B cell (primary cell): ENCODE measurements around the gene PTGES. TPM values are rescaled to one million over a fixed set of nuclear protein-coding genes. Genes with fewer than 3 reads are reported as not detected.

Experiments used
- ATAC-seq: fragments of 200-7000 bp; cut with Tn5 transposase; one replicate; pipeline ENCODE4 v1.10.0; 2021; ENCODE audit warnings: low read depth, mild to moderate bottlenecking, moderate number of reproducible peaks, moderate library complexity
- CTCF ChIA-PET: fragments of 350-600 bp; sonication (Branson Sonifier 250); formaldehyde crosslinking; loops from one replicate; lab custom pipeline; 2021; ENCODE audit warnings: antibody characterized with exemption, inconsistent platforms; lab: Charles Lee
- POLR2A ChIA-PET: fragments of 350-600 bp; sonication (Branson Sonifier 250); formaldehyde crosslinking; loops from one replicate; lab custom pipeline; 2021; ENCODE audit warnings: antibody characterized with exemption; lab: Charles Lee
- DNase-seq: peaks from one replicate; pipeline ENCODE4 v3.0.0; 2013
- H2AFZ ChIP-seq: 2 replicates; pipeline ENCODE4 v1.6.1; 2012; ENCODE audit warnings: mild to moderate bottlenecking, low read depth, low read length; ENCODE audit not compliant: insufficient read depth, poor library complexity, severe bottlenecking
- H3K27ac ChIP-seq, 2 donors: 1 replicate in 1 of 2; 2 replicates in 1 of 2; pipeline ENCODE4 v1.5.1; 2012 to 2013; ENCODE audit warnings: low read length in 2 of 2, mild to moderate bottlenecking in 2 of 2, moderate library complexity in 1 of 2
- H3K27me3 ChIP-seq, 4 experiments: fragments of 200-600 bp in 1 of 4; sonication (generic) in 1 of 4; replicated peaks in 1 of 4; 1 replicate in 2 of 4; 2 replicates in 2 of 4; pipeline versions ENCODE4 v1.6.1 to v1.7.0; 2013 to 2016; ENCODE audit warnings: low read length in 3 of 4, mild to moderate bottlenecking in 2 of 4, mixed read lengths in 1 of 4, moderate library complexity in 1 of 4; ENCODE audit not compliant: insufficient read depth in 4 of 4, control insufficient read depth in 3 of 4; ENCODE audit errors: control extremely low read depth in 1 of 4
- H3K36me3 ChIP-seq, 2 experiments: replicated peaks in 1 of 2; 1 replicate in 1 of 2; 2 replicates in 1 of 2; pipeline versions ENCODE4 v1.6.1 to v1.7.1; 2013; ENCODE audit warnings: low read length in 1 of 2; ENCODE audit not compliant: insufficient read depth in 2 of 2, control insufficient read depth in 1 of 2; ENCODE audit errors: control extremely low read depth in 1 of 2, extremely low read depth in 1 of 2
- H3K4me1 ChIP-seq, 2 donors: fragments of 200-600 bp in 1 of 2; sonication (generic) in 1 of 2; 1 replicate in 1 of 2; 2 replicates in 1 of 2; pipeline versions ENCODE4 v1.5.1 to v1.6.1; 2013 to 2017; ENCODE audit warnings: low read length in 2 of 2; ENCODE audit not compliant: control insufficient read depth in 2 of 2, insufficient read depth in 2 of 2
- H3K4me2 ChIP-seq: replicated peaks from 2 replicates; pipeline ENCODE3; 2012; ENCODE audit warnings: mild to moderate bottlenecking, low read depth, low read length; ENCODE audit not compliant: poor library complexity, severe bottlenecking
- H3K4me3 ChIP-seq, 5 experiments: fragments of 200-600 bp in 1 of 5; sonication (generic) in 1 of 5; 1 replicate in 3 of 5; 2 replicates in 2 of 5; pipeline versions ENCODE4 v1.5.1 to v1.7.0; 2011 to 2016; ENCODE audit warnings: low read length in 4 of 5, mild to moderate bottlenecking in 4 of 5, low read depth in 2 of 5, control low read depth in 1 of 5, moderate library complexity in 1 of 5; ENCODE audit not compliant: insufficient read depth in 1 of 5; ENCODE audit errors: control extremely low read depth in 1 of 5, extremely low read depth in 1 of 5
- H3K79me2 ChIP-seq: fragments of 200-600 bp; sonication (generic); one replicate; pipeline ENCODE4 v1.6.0; 2016; ENCODE audit warnings: low read length; ENCODE audit not compliant: control insufficient read depth, insufficient read depth
- H3K9ac ChIP-seq: fragments of 200-600 bp; sonication (generic); 2 replicates; pipeline ENCODE4 v1.6.1; 2017; ENCODE audit warnings: mild to moderate bottlenecking, low read length, moderate library complexity
- H3K9me3 ChIP-seq, 3 donors: one replicate each; pipeline versions ENCODE4 v1.6.1 to v1.7.1; 2013; ENCODE audit warnings: low read length in 2 of 3; ENCODE audit not compliant: control insufficient read depth in 2 of 3, insufficient read depth in 1 of 3; ENCODE audit errors: control extremely low read depth in 1 of 3
- H4K20me1 ChIP-seq: 2 replicates; pipeline ENCODE4 v1.6.0; 2012; ENCODE audit warnings: mild to moderate bottlenecking, low read length; ENCODE audit not compliant: insufficient read depth, control insufficient read depth, poor library complexity, severe bottlenecking
- H3K27ac Mint-ChIP-seq: one replicate; pipeline ENCODE4 v1.8.0; 2021; ENCODE audit warnings: mixed read lengths
- H3K27me3 Mint-ChIP-seq: one replicate; pipeline ENCODE4 v1.8.0; 2021; ENCODE audit warnings: mixed read lengths
- H3K4me1 Mint-ChIP-seq: one replicate; pipeline ENCODE4 v1.8.0; 2021; ENCODE audit warnings: mixed read lengths
- H3K4me3 Mint-ChIP-seq: one replicate; pipeline ENCODE4 v1.8.0; 2021; ENCODE audit warnings: mixed read lengths
- H3K9me3 Mint-ChIP-seq: one replicate; pipeline ENCODE4 v1.8.0; 2022; ENCODE audit warnings: mixed read lengths; ENCODE audit not compliant: insufficient read depth
- EZH2 ChIP-seq: IDR thresholded peaks from 2 replicates; pipeline ENCODE4 v1.6.1; 2012; ENCODE audit warnings: borderline replicate concordance, low read depth, mild to moderate bottlenecking, moderate library complexity, low read length; ENCODE audit not compliant: insufficient read depth, poor library complexity, severe bottlenecking
- WGBS: methylation state at CpG from one replicate; pipeline ENCODE4 v1.1.5; 2013; ENCODE audit warnings: missing lambda C conversion rate; ENCODE audit not compliant: insufficient coverage; 5-methylcytosine and 5-hydroxymethylcytosine counted together
- intact Hi-C: fragments of 100-400 bp; cut with micrococcal nuclease; formaldehyde crosslinking; loops from one replicate; pipeline ENCODE4 v1.10.0; 2022
- polyA plus RNA-seq: library from polyadenylated mRNA; depleted of rRNA; stranded (reverse); fragments of >200 nt; gene quantifications from 2 replicates; pipeline ENCODE4 v1.2.3, GENCODE V29; 2012
- total RNA-seq, 2 donors: library from RNA; stranded (reverse); fragments of 120-200 nt in 1 of 2; gene quantifications; 1 replicate in 1 of 2; 2 replicates in 1 of 2; pipeline versions ENCODE4 v1.2.3 to v1.2.4, GENCODE V29; 2013 to 2022
- TF ChIP-seq, protein P1 (sequence below): fragments of 200-600 bp; IDR thresholded peaks from one replicate; pipeline ENCODE4 v1.8.0; 2022; ENCODE audit warnings: antibody characterized with exemption, mild to moderate bottlenecking

PTGES gene
- total and polyA plus RNA-seq, 2 donors (not counting 1 experiment from before 2014, with no cell fraction given) = not detected

- H3K4me3 ChIP-seq = no peak overlapping the region
- no peak overlapping the region for H3K9ac ChIP-seq
These were observed 42.7 kb downstream of the PTGES start for GRCh38 chr9:129710169-129710453.

DNA sequence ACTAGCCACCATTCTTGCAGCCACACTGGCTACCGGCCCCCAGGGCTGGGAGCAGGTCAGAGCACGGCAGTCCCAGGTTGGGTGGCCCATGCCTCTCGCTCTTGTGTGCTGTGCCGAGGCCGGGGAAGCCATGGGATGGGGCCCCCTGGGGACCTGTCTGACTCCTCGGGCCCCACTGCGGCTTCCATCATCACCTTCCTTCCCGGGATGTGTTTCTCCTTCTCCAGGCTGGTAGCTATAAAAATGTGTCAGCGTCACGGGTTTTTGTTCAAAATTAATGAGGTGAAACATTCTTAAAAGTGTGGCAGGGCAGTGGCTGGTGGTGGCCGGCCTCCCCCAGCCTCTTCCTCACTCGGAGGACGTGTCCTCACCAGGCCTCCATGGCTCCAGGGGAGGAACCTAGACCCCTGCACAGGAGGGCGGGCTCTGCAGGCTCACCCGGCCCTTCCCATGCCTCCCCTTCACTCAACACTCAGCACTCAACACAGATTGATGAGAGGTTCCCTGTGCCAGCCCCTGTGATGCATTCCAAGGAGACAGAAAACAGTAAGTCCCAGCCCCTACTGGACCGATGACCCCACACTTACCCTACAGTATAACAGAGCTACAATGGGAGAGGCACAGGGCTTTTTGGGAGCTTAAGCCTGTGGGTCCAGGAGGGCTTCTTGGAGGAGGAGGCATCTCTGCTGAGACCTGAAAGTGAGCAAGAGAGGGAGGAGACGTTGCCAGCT, 43.2 kb downstream of the PTGES start:
- Histone ChIP-seq H3K9me3 (no peaks in the 10 kb centered on the region), H2AFZ (no peak overlapping the region), H3K4me3 (no peak overlapping the region), H3K9ac (no peak overlapping the region), H3K27me3 (peaks cover 0 to 26% (median 4%) of the 10 kb centered on the region in 4 experiments), H3K4me1 (peaks cover 13 to 18% of the 10 kb centered on the region in 2 donors), H3K36me3 (no peaks in the 10 kb centered on the region), H3K4me2 (no peak overlapping the region), H3K79me2 (no peaks in the 10 kb centered on the region), H4K20me1 (no peaks in the 10 kb centered on the region), H3K27ac (no peak overlapping the region)
- Mint-ChIP-seq H3K4me3 (no peak overlapping the region), H3K4me1 (peaks cover 7% of the 10 kb centered on the region), H3K9me3 (no peaks in the 10 kb centered on the region), H3K27ac (no peak overlapping the region), H3K27me3 (peaks cover 25% of the 10 kb centered on the region)
- DNase-seq = no peak
- intact Hi-C loops = no loop called here
- CTCF ChIA-PET = interaction anchor here (1.0 kb wide), 1 partner anchor 18 kb away, joined by 3 read pairs; no protein-coding TSS in a partner anchor
- POLR2A ChIA-PET = no interaction called here
- WGBS = 88% methylated on average over 13 of the region's 17 CpGs
- no peak for TF ChIP-seq EZH2
- TF ChIP-seq, protein P1, sequence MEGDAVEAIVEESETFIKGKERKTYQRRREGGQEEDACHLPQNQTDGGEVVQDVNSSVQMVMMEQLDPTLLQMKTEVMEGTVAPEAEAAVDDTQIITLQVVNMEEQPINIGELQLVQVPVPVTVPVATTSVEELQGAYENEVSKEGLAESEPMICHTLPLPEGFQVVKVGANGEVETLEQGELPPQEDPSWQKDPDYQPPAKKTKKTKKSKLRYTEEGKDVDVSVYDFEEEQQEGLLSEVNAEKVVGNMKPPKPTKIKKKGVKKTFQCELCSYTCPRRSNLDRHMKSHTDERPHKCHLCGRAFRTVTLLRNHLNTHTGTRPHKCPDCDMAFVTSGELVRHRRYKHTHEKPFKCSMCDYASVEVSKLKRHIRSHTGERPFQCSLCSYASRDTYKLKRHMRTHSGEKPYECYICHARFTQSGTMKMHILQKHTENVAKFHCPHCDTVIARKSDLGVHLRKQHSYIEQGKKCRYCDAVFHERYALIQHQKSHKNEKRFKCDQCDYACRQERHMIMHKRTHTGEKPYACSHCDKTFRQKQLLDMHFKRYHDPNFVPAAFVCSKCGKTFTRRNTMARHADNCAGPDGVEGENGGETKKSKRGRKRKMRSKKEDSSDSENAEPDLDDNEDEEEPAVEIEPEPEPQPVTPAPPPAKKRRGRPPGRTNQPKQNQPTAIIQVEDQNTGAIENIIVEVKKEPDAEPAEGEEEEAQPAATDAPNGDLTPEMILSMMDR = no peak
- ATAC-seq = no peak

More at GRCh38 chr9:129710169-129710453, 42.7 kb downstream of the PTGES start:
- Histone ChIP-seq H3K4me1 (peaks cover 13 to 18% of the 10 kb centered on the region in 2 donors), H3K27me3 (peaks cover 0 to 29% (median 4%) of the 10 kb centered on the region in 4 experiments), H3K9me3 (no peaks in the 10 kb centered on the region), H3K4me2 (no peak overlapping the region), H4K20me1 (no peaks in the 10 kb centered on the region), H3K36me3 (no peaks in the 10 kb centered on the region), H2AFZ (no peak overlapping the region), H3K27ac (no peak overlapping the region), H3K79me2 (no peaks in the 10 kb centered on the region)
- DNase-seq (no peak), ATAC-seq (no peak)
- WGBS = 95% methylated on average over 3 of the region's 3 CpGs
- H3K9me3 Mint-ChIP-seq = no peaks in the 10 kb centered on the region
- H3K27ac Mint-ChIP-seq = no peak overlapping the region
- H3K27me3 Mint-ChIP-seq = peaks cover 30% of the 10 kb centered on the region
- H3K4me1 Mint-ChIP-seq = peaks cover 7% of the 10 kb centered on the region
- POLR2A ChIA-PET = no interaction called here
- no peak overlapping the region for H3K4me3 Mint-ChIP-seq
- TF ChIP-seq, protein P1 = no peak
- no peak for TF ChIP-seq EZH2
- CTCF ChIA-PET = no interaction called here
- intact Hi-C loops = no loop called here
